ENCODE data around the gene CUL4A.

GRCh38 chr13:113220141-113220598, 10.8 kb downstream of the CUL4A start:
- TF ChIP-seq CTCF (IDR thresholded peaks at IDR 0.05; ENCODE audit: insufficient read depth, low read depth, low read length) (no peak), EZH2 (IDR thresholded peaks at IDR 0.05; ENCODE audit: insufficient read depth, low read length) (no peak)
